Measurements from ENCODE around the gene DPP6. TPM values are rescaled to one million over a fixed set of nuclear protein-coding genes. Genes with fewer than 3 reads are reported as not detected.

DPP6 gene
- polyA plus RNA-seq, 1 donor (not counting 4 experiments of a cell fraction or from before 2014, with no cell fraction given): not detected

DNA sequence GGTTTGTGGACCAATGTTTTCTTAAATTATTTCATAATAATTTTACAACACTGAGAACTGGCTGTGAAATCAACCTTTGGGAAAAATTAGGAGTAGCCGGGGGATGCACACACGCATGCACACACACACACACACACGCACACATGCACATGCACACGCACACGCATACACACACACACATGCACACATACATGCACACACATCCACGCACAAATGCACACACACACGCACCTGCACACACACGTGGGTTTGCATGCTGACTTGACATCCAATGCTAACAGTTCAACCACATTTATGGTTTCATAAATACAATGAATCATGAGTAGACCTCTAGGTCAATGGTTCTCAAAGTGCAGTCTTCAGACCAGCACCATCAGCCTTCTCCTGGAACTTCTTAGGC is 354.1 kb downstream of the DPP6 start:
- H3K9me3 ChIP-seq (ENCODE audit: control insufficient read depth, low read depth, low read length): peaks cover 5% of the 10 kb centered on the region
- FAIRE-seq (no peak), DNase-seq (ENCODE audit: low read depth, low spot score) (no peak)
- H3K9me1 ChIP-seq (ENCODE audit: control insufficient read depth, extremely low read depth, insufficient read depth, low read length): no peaks in the 10 kb centered on the region
- H3K9ac ChIP-seq (ENCODE audit: control insufficient read depth, extremely low read depth, insufficient read depth, low read length): no peak overlapping the region
- no peaks in the 10 kb centered on the region for H3K79me2 ChIP-seq (ENCODE audit: control insufficient read depth, insufficient read depth, low read length)
- dilution Hi-C loops (cut with MboI; ENCODE audit: extremely low pct_ligation_motif_present, low sequenced_read_pairs): no loop called here
- no peaks in the 10 kb centered on the region for H3K36me3 ChIP-seq (ENCODE audit: control insufficient read depth in 2 of 2, extremely low read depth in 1 of 2, insufficient read depth in 2 of 2, low read length in 2 of 2)
- TF ChIP-seq, protein P1, sequence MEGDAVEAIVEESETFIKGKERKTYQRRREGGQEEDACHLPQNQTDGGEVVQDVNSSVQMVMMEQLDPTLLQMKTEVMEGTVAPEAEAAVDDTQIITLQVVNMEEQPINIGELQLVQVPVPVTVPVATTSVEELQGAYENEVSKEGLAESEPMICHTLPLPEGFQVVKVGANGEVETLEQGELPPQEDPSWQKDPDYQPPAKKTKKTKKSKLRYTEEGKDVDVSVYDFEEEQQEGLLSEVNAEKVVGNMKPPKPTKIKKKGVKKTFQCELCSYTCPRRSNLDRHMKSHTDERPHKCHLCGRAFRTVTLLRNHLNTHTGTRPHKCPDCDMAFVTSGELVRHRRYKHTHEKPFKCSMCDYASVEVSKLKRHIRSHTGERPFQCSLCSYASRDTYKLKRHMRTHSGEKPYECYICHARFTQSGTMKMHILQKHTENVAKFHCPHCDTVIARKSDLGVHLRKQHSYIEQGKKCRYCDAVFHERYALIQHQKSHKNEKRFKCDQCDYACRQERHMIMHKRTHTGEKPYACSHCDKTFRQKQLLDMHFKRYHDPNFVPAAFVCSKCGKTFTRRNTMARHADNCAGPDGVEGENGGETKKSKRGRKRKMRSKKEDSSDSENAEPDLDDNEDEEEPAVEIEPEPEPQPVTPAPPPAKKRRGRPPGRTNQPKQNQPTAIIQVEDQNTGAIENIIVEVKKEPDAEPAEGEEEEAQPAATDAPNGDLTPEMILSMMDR (optimal IDR thresholded peaks at IDR 0.05 in 1 of 3, IDR thresholded peaks at IDR 0.05 in 1 of 3, conservative IDR thresholded peaks at IDR 0.05 in 1 of 3; ENCODE audit: extremely low read depth in 1 of 3, insufficient read depth in 2 of 3, low read length in 3 of 3): no peak
- TF ChIP-seq EZH2 (IDR thresholded peaks at IDR 0.05; ENCODE audit: low read length): no peak
- no peaks in the 10 kb centered on the region for H3K4me1 ChIP-seq (ENCODE audit: control insufficient read depth, extremely low read depth, insufficient read depth, low read length)
- H2AFZ ChIP-seq (ENCODE audit: control insufficient read depth, low read length): no peak overlapping the region
- H3K4me2 ChIP-seq (ENCODE audit: control insufficient read depth, extremely low read depth, insufficient read depth, low read depth, low read length): no peak overlapping the region
- H3K27ac ChIP-seq (ENCODE audit: control insufficient read depth, insufficient read depth, low read length): no peak overlapping the region
- H4K20me1 ChIP-seq (ENCODE audit: control insufficient read depth, extremely low read depth, insufficient read depth, low read length): no peaks in the 10 kb centered on the region
- H3K4me3 ChIP-seq (ENCODE audit: control insufficient read depth in 2 of 3, extremely low read depth in 1 of 3, insufficient read depth in 2 of 3, low read depth in 1 of 3, low read length in 3 of 3): no peak overlapping the region
- no peaks in the 10 kb centered on the region for H3K27me3 ChIP-seq (ENCODE audit: control insufficient read depth, extremely low read depth, insufficient read depth, low read length)

DNA sequence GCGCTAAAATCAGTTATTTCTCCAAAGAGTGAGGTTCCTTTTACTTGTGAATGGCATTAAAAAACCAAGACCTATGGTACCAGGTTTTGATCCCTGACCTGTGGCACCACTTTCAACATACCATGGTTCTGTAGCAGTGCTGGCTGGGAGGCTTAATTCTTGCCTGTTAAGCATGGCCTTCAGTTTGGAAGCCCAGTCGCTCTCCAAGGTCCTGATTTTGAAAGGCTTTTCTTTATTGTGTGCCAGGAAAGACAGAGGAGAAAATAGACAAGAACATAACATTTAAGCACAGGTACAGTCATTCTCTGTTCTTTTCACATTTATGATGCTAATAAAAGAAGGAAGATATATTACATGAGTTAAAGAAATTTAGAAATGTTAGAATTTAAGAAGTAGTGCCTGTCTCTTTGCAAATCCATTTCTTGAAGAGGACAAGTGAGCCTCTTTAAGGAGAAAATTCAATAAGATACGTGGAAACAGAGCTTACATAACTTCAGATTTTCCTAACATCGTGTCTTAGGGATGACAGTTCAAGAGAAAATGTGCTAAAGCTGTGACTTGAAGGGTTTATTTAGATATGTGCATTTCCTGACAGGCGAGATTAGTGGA is 357.6 kb downstream of the DPP6 start:
- Histone ChIP-seq H3K9me1 (ENCODE audit: control insufficient read depth, extremely low read depth, insufficient read depth, low read length) (no peaks in the 10 kb centered on the region), H2AFZ (ENCODE audit: control insufficient read depth, low read length) (no peak overlapping the region), H3K36me3 (ENCODE audit: control insufficient read depth in 2 of 2, extremely low read depth in 1 of 2, insufficient read depth in 2 of 2, low read length in 2 of 2) (no peaks in the 10 kb centered on the region), H3K9me3 (ENCODE audit: control insufficient read depth, low read depth, low read length) (peaks cover 3% of the 10 kb centered on the region), H3K9ac (ENCODE audit: control insufficient read depth, extremely low read depth, insufficient read depth, low read length) (no peak overlapping the region), H3K4me3 (ENCODE audit: control insufficient read depth in 2 of 3, extremely low read depth in 1 of 3, insufficient read depth in 2 of 3, low read depth in 1 of 3, low read length in 3 of 3) (no peak overlapping the region), H3K4me1 (ENCODE audit: control insufficient read depth, extremely low read depth, insufficient read depth, low read length) (no peaks in the 10 kb centered on the region), H3K27me3 (ENCODE audit: control insufficient read depth, extremely low read depth, insufficient read depth, low read length) (no peaks in the 10 kb centered on the region), H3K4me2 (ENCODE audit: control insufficient read depth, extremely low read depth, insufficient read depth, low read depth, low read length) (no peak overlapping the region), H3K79me2 (ENCODE audit: control insufficient read depth, insufficient read depth, low read length) (no peaks in the 10 kb centered on the region), H3K27ac (ENCODE audit: control insufficient read depth, insufficient read depth, low read length) (no peak overlapping the region), H4K20me1 (ENCODE audit: control insufficient read depth, extremely low read depth, insufficient read depth, low read length) (no peaks in the 10 kb centered on the region)
- no peak for TF ChIP-seq EZH2 (IDR thresholded peaks at IDR 0.05; ENCODE audit: low read length)
- dilution Hi-C loops (cut with MboI; ENCODE audit: extremely low pct_ligation_motif_present, low sequenced_read_pairs): no loop called here
- FAIRE-seq: no peak
- no peak for DNase-seq (ENCODE audit: low read depth, low spot score)

DNA sequence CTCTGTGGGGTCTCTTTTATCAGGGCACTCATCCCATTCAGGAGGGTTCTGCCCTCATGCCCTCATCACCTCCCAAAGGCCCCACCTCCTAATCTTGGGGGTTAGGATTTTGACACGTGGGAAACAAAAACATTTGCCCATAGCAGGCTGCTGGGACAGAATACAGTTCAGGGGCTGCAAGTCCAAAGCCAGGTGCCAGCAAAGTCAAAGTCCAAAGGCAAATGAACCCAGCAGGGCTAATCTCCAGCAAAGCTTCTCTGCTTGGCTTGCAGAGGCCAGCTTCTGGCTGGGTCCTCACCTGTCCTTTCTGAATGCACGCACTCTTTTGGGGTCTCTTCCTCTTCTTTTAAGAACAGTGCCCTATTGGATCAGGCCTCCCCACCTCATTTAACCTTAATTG is 359.9 kb downstream of the DPP6 start:
- H3K9me3 ChIP-seq (ENCODE audit: control insufficient read depth, low read depth, low read length): peaks cover 4% of the 10 kb centered on the region
- no peaks in the 10 kb centered on the region for H4K20me1 ChIP-seq (ENCODE audit: control insufficient read depth, extremely low read depth, insufficient read depth, low read length)
- dilution Hi-C loops (cut with MboI; ENCODE audit: extremely low pct_ligation_motif_present, low sequenced_read_pairs): no loop called here
- H3K27me3 ChIP-seq (ENCODE audit: control insufficient read depth, extremely low read depth, insufficient read depth, low read length): no peaks in the 10 kb centered on the region
- H3K9ac ChIP-seq (ENCODE audit: control insufficient read depth, extremely low read depth, insufficient read depth, low read length): no peak overlapping the region
- H3K4me3 ChIP-seq (ENCODE audit: control insufficient read depth in 2 of 3, extremely low read depth in 1 of 3, insufficient read depth in 2 of 3, low read depth in 1 of 3, low read length in 3 of 3): no peak overlapping the region
- no peak overlapping the region for H3K4me2 ChIP-seq (ENCODE audit: control insufficient read depth, extremely low read depth, insufficient read depth, low read depth, low read length)
- H2AFZ ChIP-seq (ENCODE audit: control insufficient read depth, low read length): no peak overlapping the region
- DNase-seq (ENCODE audit: low read depth, low spot score): no peak
- no peaks in the 10 kb centered on the region for H3K36me3 ChIP-seq (ENCODE audit: control insufficient read depth in 2 of 2, extremely low read depth in 1 of 2, insufficient read depth in 2 of 2, low read length in 2 of 2)
- no peaks in the 10 kb centered on the region for H3K79me2 ChIP-seq (ENCODE audit: control insufficient read depth, insufficient read depth, low read length)
- no peaks in the 10 kb centered on the region for H3K9me1 ChIP-seq (ENCODE audit: control insufficient read depth, extremely low read depth, insufficient read depth, low read length)
- H3K4me1 ChIP-seq (ENCODE audit: control insufficient read depth, extremely low read depth, insufficient read depth, low read length): no peaks in the 10 kb centered on the region
- no peak for FAIRE-seq
- TF ChIP-seq, protein P1 (optimal IDR thresholded peaks at IDR 0.05 in 1 of 3, IDR thresholded peaks at IDR 0.05 in 1 of 3, conservative IDR thresholded peaks at IDR 0.05 in 1 of 3; ENCODE audit: extremely low read depth in 1 of 3, insufficient read depth in 2 of 3, low read length in 3 of 3): no peak
- no peak for TF ChIP-seq EZH2 (IDR thresholded peaks at IDR 0.05; ENCODE audit: low read length)
- no peak overlapping the region for H3K27ac ChIP-seq (ENCODE audit: control insufficient read depth, insufficient read depth, low read length)

All from keratinocyte (primary cell).